ENCODE data around the gene ARNT2.
A peak's percentile ranks its signal among the peaks of the same experiment; 100 is the strongest.

ARNT2 gene

GRCh38 chr15:80480909-80481308, 76.7 kb downstream of the ARNT2 start:
- ATAC-seq: peak; percentile 95
- no peak for TF ChIP-seq PATZ1 (CRISPR knock-in tag; IDR thresholded peaks at IDR 0.05; ENCODE audit: borderline replicate concordance)
- TF ChIP-seq ISL1 (CRISPR knock-in tag; IDR thresholded peaks at IDR 0.05): peak; percentile 57

GRCh38 chr15:80482696-80483095, 78.5 kb downstream of the ARNT2 start:
- no peak for ATAC-seq

GRCh38 chr15:80483725-80484161, 79.6 kb downstream of the ARNT2 start:
- TF ChIP-seq TSHZ2 (CRISPR knock-in tag; IDR thresholded peaks at IDR 0.05) (no peak), ARNTL (CRISPR knock-in tag; IDR thresholded peaks at IDR 0.05; ENCODE audit: borderline replicate concordance, low read depth) (no peak), CREB5 (CRISPR knock-in tag; IDR thresholded peaks at IDR 0.05; ENCODE audit: low read depth) (no peak), RARB (CRISPR knock-in tag; IDR thresholded peaks at IDR 0.05) (no peak), PATZ1 (CRISPR knock-in tag; IDR thresholded peaks at IDR 0.05; ENCODE audit: borderline replicate concordance) (no peak), CSDC2 (CRISPR knock-in tag; IDR thresholded peaks at IDR 0.05) (no peak), POU6F1 (CRISPR knock-in tag; IDR thresholded peaks at IDR 0.05; ENCODE audit: borderline replicate concordance, low read depth) (no peak), TOX (CRISPR knock-in tag; IDR thresholded peaks at IDR 0.05; ENCODE audit: borderline replicate concordance) (no peak), ZNF70 (CRISPR knock-in tag; IDR thresholded peaks at IDR 0.05) (no peak), ISL1 (CRISPR knock-in tag; IDR thresholded peaks at IDR 0.05) (no peak)
- ATAC-seq: no peak

More at GRCh38 chr15:80482696-80483095, 78.5 kb downstream of the ARNT2 start:
- TF ChIP-seq CSDC2 (CRISPR knock-in tag; IDR thresholded peaks at IDR 0.05): no peak
- no peak for TF ChIP-seq CREB5 (CRISPR knock-in tag; IDR thresholded peaks at IDR 0.05; ENCODE audit: low read depth)
- no peak for TF ChIP-seq ESRRG (CRISPR knock-in tag; IDR thresholded peaks at IDR 0.05)
- TF ChIP-seq PATZ1 (CRISPR knock-in tag; IDR thresholded peaks at IDR 0.05; ENCODE audit: borderline replicate concordance): no peak
- TF ChIP-seq ISL1 (CRISPR knock-in tag; IDR thresholded peaks at IDR 0.05): no peak
- no peak for TF ChIP-seq GLIS3 (CRISPR knock-in tag; IDR thresholded peaks at IDR 0.05)
- TF ChIP-seq ZFP30 (CRISPR knock-in tag; IDR thresholded peaks at IDR 0.05): no peak
- TF ChIP-seq ZNF565 (CRISPR knock-in tag; conservative IDR thresholded peaks at IDR 0.05; ENCODE audit: low read depth): no peak
